NT2/D1 (cell line): ENCODE data around the gene GSK3B.

ENCODE experiments used
- YY1 ChIP-seq: IDR thresholded peaks from 2 replicates; pipeline ENCODE4 v1.6.1; 2011; ENCODE audit not compliant: insufficient read length, insufficient read depth
- ZNF274 ChIP-seq: IDR thresholded peaks from 2 replicates; pipeline ENCODE4 v1.6.1; 2011; ENCODE audit warnings: mild to moderate bottlenecking, low read depth, low read length

DNA sequence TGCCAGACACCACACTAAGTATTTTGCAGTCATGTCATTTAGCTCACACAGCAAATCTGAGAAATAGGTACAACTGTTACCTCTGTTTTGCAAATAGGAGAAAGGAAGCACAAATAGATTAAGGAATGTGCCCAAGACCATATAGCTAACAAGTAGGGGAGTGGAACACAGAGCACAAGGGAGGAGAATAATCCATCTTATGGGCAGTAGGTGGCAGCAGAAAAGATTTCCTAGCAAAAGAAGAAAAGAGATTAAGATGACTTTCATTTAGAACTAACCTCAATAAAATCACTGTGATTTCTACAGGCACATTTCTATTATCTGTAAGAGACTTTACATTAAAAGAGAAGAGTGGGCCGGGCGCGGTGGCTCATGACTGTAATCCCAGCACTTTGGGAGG lies 263.2 kb downstream of the GSK3B start:
- TF ChIP-seq YY1 (no peak), ZNF274 (no peak)
